MCF 10A (cell line): Measurements from ENCODE around the gene LOXL3. TPM values are rescaled to one million over a fixed set of nuclear protein-coding genes. Genes with fewer than 3 reads are reported as not detected.

Experiments used
- BruUV-seq: library from RNA; stranded (reverse); fragments of 400-500 nt; replicated peaks from 2 replicates; lab custom pipeline; 2021; lab: Mats Ljungman, UMichigan
- CTCF ChIA-PET: fragments of 300-600 bp; sonication (Branson Sonifier 250); formaldehyde crosslinking; extraction: SDS; loops from one replicate; lab custom pipeline; 2021; ENCODE audit warnings: antibody characterized with exemption, inconsistent platforms; lab: Yijun Ruan, JAX
- POLR2A ChIA-PET: fragments of 300-600, 350-650 bp; sonication (Branson Sonifier 250); formaldehyde crosslinking; extraction: SDS; loops from one replicate; lab custom pipeline; 2020; ENCODE audit warnings: antibody characterized with exemption, inconsistent platforms; lab: Yijun Ruan, JAX
- DNase-seq: peaks from one replicate; pipeline ENCODE4 v3.0.0-alpha.2; 2018; ENCODE audit not compliant: unreplicated experiment
- H3K27ac Mint-ChIP-seq: one replicate; pipeline ENCODE4 v1.8.0; 2022; ENCODE audit warnings: mild to moderate bottlenecking, low read depth, mixed read lengths; ENCODE audit not compliant: unreplicated experiment
- H3K27me3 Mint-ChIP-seq: one replicate; pipeline ENCODE4 v1.8.0; 2022; ENCODE audit warnings: mixed read lengths; ENCODE audit not compliant: insufficient read depth, unreplicated experiment
- H3K36me3 Mint-ChIP-seq: one replicate; pipeline ENCODE4 v1.8.0; 2022; ENCODE audit warnings: mild to moderate bottlenecking, moderate library complexity, mixed read lengths; ENCODE audit not compliant: insufficient read depth, unreplicated experiment
- H3K4me1 Mint-ChIP-seq: one replicate; pipeline ENCODE4 v1.8.0; 2022; ENCODE audit warnings: mixed read lengths; ENCODE audit not compliant: insufficient read depth, unreplicated experiment
- H3K4me3 Mint-ChIP-seq: one replicate; pipeline ENCODE4 v1.8.0; 2022; ENCODE audit warnings: mild to moderate bottlenecking, moderate library complexity, mixed read lengths; ENCODE audit not compliant: unreplicated experiment
- H3K9me3 Mint-ChIP-seq: one replicate; pipeline ENCODE4 v1.8.0; 2022; ENCODE audit warnings: mixed read lengths; ENCODE audit not compliant: unreplicated experiment
- CTCF ChIP-seq: fragments of 200-600 bp; IDR thresholded peaks from one replicate; pipeline ENCODE4 v1.8.0; 2022; ENCODE audit warnings: antibody characterized with exemption, mild to moderate bottlenecking; ENCODE audit not compliant: unreplicated experiment
- intact Hi-C: fragments of 100-400 bp; cut with micrococcal nuclease; formaldehyde crosslinking; loops from 2 replicates; pipeline ENCODE4 v1.14.1; 2022
- total RNA-seq: library from RNA; stranded (reverse); gene quantifications from 2 replicates; pipeline ENCODE4 v1.2.3, GENCODE V29; 2022

LOXL3 gene
- total RNA-seq, 1 experiment from 2014 or later, result 0.93 TPM

- Mint-ChIP-seq H3K36me3 (peaks cover 46% of the 10 kb centered on the region), H3K27ac (no peak overlapping the region), H3K9me3 (no peaks in the 10 kb centered on the region), H3K4me3 (peak overlapping the region; percentile 88), H3K27me3 (no peaks in the 10 kb centered on the region), H3K4me1 (peaks cover 28% of the 10 kb centered on the region)
- DNase-seq, result no peak
- POLR2A ChIA-PET, result interaction anchor here (0.6 to 8.6 kb wide), 7 partner anchors 13 to 326 kb away, joined by 3 to 135 read pairs (median 6); partner anchors contain the start of genes AUP1, DQX1, HTRA2 and RTKN
- intact Hi-C loops, result no loop called here
- BruUV-seq, result no TSS peak
- CTCF ChIA-PET, result interaction anchor here (0.6 to 3.5 kb wide), 7 partner anchors 15 to 1049 kb away, joined by 3 to 18 read pairs (median 4); partner anchors contain the start of genes CCDC142 and TTC31
- TF ChIP-seq CTCF, result no peak
These were observed 48.1 kb downstream of the LOXL3 start for GRCh38 chr2:74505448-74506246.

GRCh38 chr2:74504591-74504990 is 49.2 kb downstream of the LOXL3 start:
- Mint-ChIP-seq H3K27ac (no peak overlapping the region), H3K9me3 (no peaks in the 10 kb centered on the region), H3K27me3 (no peaks in the 10 kb centered on the region), H3K4me3 (peak overlapping the region; percentile 88), H3K36me3 (peaks cover 52% of the 10 kb centered on the region), H3K4me1 (peaks cover 28% of the 10 kb centered on the region)
- CTCF ChIA-PET, result interaction anchor here (1.0 to 4.5 kb wide), 2 partner anchors 21 to 83 kb away, joined by 4 to 22 read pairs; no protein-coding TSS in a partner anchor
- TF ChIP-seq CTCF, result no peak
- POLR2A ChIA-PET, result interaction anchor here (0.6 to 8.6 kb wide), 3 partner anchors 25 to 327 kb away, joined by 3 to 135 read pairs (median 3); partner anchors contain the start of genes AUP1, DQX1 and HTRA2
- intact Hi-C loops, result no loop called here
- BruUV-seq, result no TSS peak
- no peak for DNase-seq

- H3K27me3 Mint-ChIP-seq, result peaks cover 7% of the 10 kb centered on the region
- no peak for TF ChIP-seq CTCF
- H3K4me1 Mint-ChIP-seq, result peaks cover 31% of the 10 kb centered on the region
- no peak overlapping the region for H3K27ac Mint-ChIP-seq
- BruUV-seq, result no TSS peak
- ChIA-PET POLR2A (interaction anchor here (0.6 to 8.6 kb wide), 4 partner anchors 11 to 64 kb away, joined by 3 to 135 read pairs (median 4); partner anchors contain the start of genes AUP1, DQX1 and HTRA2), CTCF (interaction anchor here (1.0 to 4.5 kb wide), 2 partner anchors 20 to 84 kb away, joined by 4 to 22 read pairs; no protein-coding TSS in a partner anchor)
- H3K9me3 Mint-ChIP-seq, result no peaks in the 10 kb centered on the region
- H3K36me3 Mint-ChIP-seq, result peaks cover 52% of the 10 kb centered on the region
- no peak for DNase-seq
- no peak overlapping the region for H3K4me3 Mint-ChIP-seq
- intact Hi-C loops, result no loop called here
These were observed 50.0 kb downstream of the LOXL3 start for GRCh38 chr2:74503506-74504475.
